SU-DHL-6 (cell line): ENCODE data around the gene CARD11.

Experiments used
- H2AFZ ChIP-seq: fragments of 200-600 bp; sonication (generic); 2 replicates; pipeline ENCODE4 v1.6.1; 2014; ENCODE audit warnings: low read depth, mild to moderate bottlenecking, moderate library complexity, mixed read lengths, antibody characterized with exemption, low read length; ENCODE audit not compliant: severe bottlenecking
- H3F3A ChIP-seq: fragments of 200-600 bp; shearing (Covaris generic); 2 replicates; pipeline ENCODE4 v1.6.0; 2016; ENCODE audit warnings: antibody characterized with exemption, mild to moderate bottlenecking; ENCODE audit not compliant: insufficient read depth
- H3K27ac ChIP-seq: fragments of 200-600 bp; sonication (generic); 2 replicates; pipeline ENCODE4 v1.5.1; 2016; ENCODE audit warnings: low read depth, mild to moderate bottlenecking, low read length, moderate library complexity, mixed read lengths
- H3K27me3 ChIP-seq: fragments of 200-600 bp; sonication (generic), shearing (Covaris generic); 2 replicates; pipeline ENCODE4 v1.6.0; 2014; ENCODE audit warnings: mild to moderate bottlenecking, low read length
- H3K36me3 ChIP-seq: fragments of 200-600 bp; sonication (generic); 2 replicates; pipeline ENCODE4 v1.6.1; 2014; ENCODE audit warnings: mild to moderate bottlenecking, low read length, mixed read lengths
- H3K4me2 ChIP-seq: fragments of 300-600, 200-600 bp; shearing (Covaris generic), sonication (generic); 2 replicates; pipeline ENCODE4 v1.6.0; 2014; ENCODE audit warnings: low read length, low read depth, mild to moderate bottlenecking; ENCODE audit not compliant: poor library complexity, severe bottlenecking
- H3K4me3 ChIP-seq: fragments of 200-600 bp; sonication (generic); 2 replicates; pipeline ENCODE4 v1.5.1; 2014; ENCODE audit warnings: antibody characterized with exemption, low read length, mild to moderate bottlenecking, mixed read lengths; ENCODE audit not compliant: insufficient read depth, poor library complexity, severe bottlenecking
- H3K79me2 ChIP-seq: fragments of 200-600 bp; sonication (generic); 2 replicates; pipeline ENCODE4 v1.6.1; 2014; ENCODE audit warnings: mild to moderate bottlenecking, low read length, moderate library complexity; ENCODE audit not compliant: insufficient read depth
- H3K9ac ChIP-seq: fragments of 200-600 bp; sonication (generic); 2 replicates; pipeline ENCODE4 v1.7.0; 2014; ENCODE audit warnings: mild to moderate bottlenecking, low read length
- H3K9me2 ChIP-seq: fragments of 200-600 bp; sonication (generic); replicated peaks from 2 replicates; pipeline ENCODE4 v1.6.1; 2014; ENCODE audit warnings: low read length; ENCODE audit not compliant: insufficient read depth
- H3K9me3 ChIP-seq: fragments of 200-600 bp; sonication (generic); 2 replicates; pipeline ENCODE4 v1.6.1; 2014; ENCODE audit warnings: low read length, mixed read lengths; ENCODE audit not compliant: insufficient read depth
- H4K20me1 ChIP-seq: fragments of 200-600 bp; sonication (generic); 2 replicates; pipeline ENCODE4 v1.6.1; 2014; ENCODE audit warnings: low read depth, mild to moderate bottlenecking, antibody characterized with exemption, low read length, moderate library complexity, mixed read lengths
- EZH2phosphoT487 ChIP-seq: fragments of 200-600 bp; sonication (generic), shearing (Covaris generic); conservative IDR thresholded peaks from 2 replicates; pipeline ENCODE4 v1.6.1; 2018; ENCODE audit warnings: mild to moderate bottlenecking, antibody characterized with exemption, low read length, moderate library complexity, mixed read lengths
- TF ChIP-seq, protein P1 (sequence below): fragments of 200-600 bp; sonication (generic); IDR thresholded peaks from one replicate; pipeline ENCODE4 v1.5.1; 2017; ENCODE audit warnings: antibody characterized with exemption, mild to moderate bottlenecking, low read length, moderate library complexity; ENCODE audit not compliant: insufficient read depth, poor library complexity, severe bottlenecking

Gene CARD11

GRCh38 chr7:3076700-3077099 lies 33.0 kb upstream of the CARD11 start:
- Histone ChIP-seq H3K79me2 (no peaks in the 10 kb centered on the region), H3K9me2 (no peaks in the 10 kb centered on the region), H4K20me1 (no peaks in the 10 kb centered on the region), H3K4me3 (no peak overlapping the region), H3K27ac (no peak overlapping the region), H3K9ac (no peak overlapping the region), H3F3A (no peaks in the 10 kb centered on the region), H3K4me2 (no peak overlapping the region), H3K36me3 (no peaks in the 10 kb centered on the region), H3K27me3 (no peaks in the 10 kb centered on the region), H2AFZ (no peak overlapping the region), H3K9me3 (peaks cover 4% of the 10 kb centered on the region; the same call in 1 of the 2 replicates)
- TF ChIP-seq EZH2phosphoT487: no peak
- TF ChIP-seq, protein P1, sequence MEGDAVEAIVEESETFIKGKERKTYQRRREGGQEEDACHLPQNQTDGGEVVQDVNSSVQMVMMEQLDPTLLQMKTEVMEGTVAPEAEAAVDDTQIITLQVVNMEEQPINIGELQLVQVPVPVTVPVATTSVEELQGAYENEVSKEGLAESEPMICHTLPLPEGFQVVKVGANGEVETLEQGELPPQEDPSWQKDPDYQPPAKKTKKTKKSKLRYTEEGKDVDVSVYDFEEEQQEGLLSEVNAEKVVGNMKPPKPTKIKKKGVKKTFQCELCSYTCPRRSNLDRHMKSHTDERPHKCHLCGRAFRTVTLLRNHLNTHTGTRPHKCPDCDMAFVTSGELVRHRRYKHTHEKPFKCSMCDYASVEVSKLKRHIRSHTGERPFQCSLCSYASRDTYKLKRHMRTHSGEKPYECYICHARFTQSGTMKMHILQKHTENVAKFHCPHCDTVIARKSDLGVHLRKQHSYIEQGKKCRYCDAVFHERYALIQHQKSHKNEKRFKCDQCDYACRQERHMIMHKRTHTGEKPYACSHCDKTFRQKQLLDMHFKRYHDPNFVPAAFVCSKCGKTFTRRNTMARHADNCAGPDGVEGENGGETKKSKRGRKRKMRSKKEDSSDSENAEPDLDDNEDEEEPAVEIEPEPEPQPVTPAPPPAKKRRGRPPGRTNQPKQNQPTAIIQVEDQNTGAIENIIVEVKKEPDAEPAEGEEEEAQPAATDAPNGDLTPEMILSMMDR: no peak

DNA sequence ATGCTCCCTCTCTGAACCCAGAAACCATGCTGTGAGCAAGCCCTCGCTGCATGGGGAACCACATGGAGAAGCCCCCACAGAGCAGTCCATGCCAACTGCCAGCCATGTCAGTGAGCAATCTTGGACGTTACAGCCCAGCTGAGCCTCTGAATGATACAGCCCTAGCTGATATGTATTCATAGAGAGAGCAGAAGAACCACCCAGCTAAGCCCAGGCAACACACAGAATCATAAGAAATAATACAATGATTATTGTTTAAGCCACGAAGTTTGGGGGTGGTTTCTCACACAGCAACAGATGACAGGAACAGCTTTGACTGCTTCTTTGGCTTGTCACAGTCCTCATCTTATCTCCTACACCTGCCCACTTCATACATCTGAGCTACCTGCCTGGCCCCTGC lies 32.5 kb upstream of the CARD11 start:
- no peak overlapping the region for H3K4me3 ChIP-seq
- TF ChIP-seq, protein P1: no peak
- no peak for TF ChIP-seq EZH2phosphoT487
- no peaks in the 10 kb centered on the region for H3K9me2 ChIP-seq
- H4K20me1 ChIP-seq: no peaks in the 10 kb centered on the region
- no peak overlapping the region for H3K9ac ChIP-seq
- H3F3A ChIP-seq: no peaks in the 10 kb centered on the region
- no peaks in the 10 kb centered on the region for H3K36me3 ChIP-seq
- H3K79me2 ChIP-seq: no peaks in the 10 kb centered on the region
- no peaks in the 10 kb centered on the region for H3K27me3 ChIP-seq
- peaks cover 7% of the 10 kb centered on the region; the same call in 1 of the 2 replicates for H3K9me3 ChIP-seq
- no peak overlapping the region for H3K4me2 ChIP-seq
- no peak overlapping the region for H2AFZ ChIP-seq
- H3K27ac ChIP-seq: no peak overlapping the region

DNA sequence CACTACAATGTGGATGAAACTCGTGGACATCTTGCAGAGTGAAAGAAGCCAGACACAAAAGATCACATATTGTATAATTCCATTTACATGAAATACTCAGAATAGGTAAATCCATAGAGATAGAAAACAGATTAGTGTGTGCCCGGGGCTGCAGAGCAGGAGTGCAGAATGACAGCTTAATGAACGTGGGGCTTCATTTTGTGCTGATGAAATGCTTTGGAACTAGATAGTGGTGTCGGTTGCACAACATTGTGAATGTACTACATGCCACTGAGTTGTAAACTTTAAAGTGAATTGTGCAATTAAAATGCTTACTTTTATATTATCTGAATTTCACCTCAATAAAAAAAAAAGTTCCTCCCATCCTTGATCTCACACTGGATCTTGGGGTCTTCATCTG lies 31.8 kb upstream of the CARD11 start:
- H3F3A ChIP-seq: no peaks in the 10 kb centered on the region
- peaks cover 11% of the 10 kb centered on the region; the same call in 1 of the 2 replicates for H3K9me3 ChIP-seq
- no peak overlapping the region for H2AFZ ChIP-seq
- no peak overlapping the region for H3K4me2 ChIP-seq
- TF ChIP-seq EZH2phosphoT487: no peak
- TF ChIP-seq, protein P1: no peak
- no peaks in the 10 kb centered on the region for H3K9me2 ChIP-seq
- no peak overlapping the region for H3K4me3 ChIP-seq
- H3K79me2 ChIP-seq: no peaks in the 10 kb centered on the region
- H4K20me1 ChIP-seq: no peaks in the 10 kb centered on the region
- no peaks in the 10 kb centered on the region for H3K27me3 ChIP-seq
- no peak overlapping the region for H3K27ac ChIP-seq
- no peaks in the 10 kb centered on the region for H3K36me3 ChIP-seq
- H3K9ac ChIP-seq: no peak overlapping the region
